Karpas-422 (cell line): ENCODE results near the gene TM4SF4. TPM values are rescaled to one million over a fixed set of nuclear protein-coding genes. Genes with fewer than 3 reads are reported as not detected.

ENCODE experiments used
- DNase-seq: peaks from one replicate; pipeline ENCODE4 v3.0.0-alpha.2; 2015
- H2AFZ ChIP-seq: fragments of 200-600 bp; sonication (generic); 2 replicates; pipeline ENCODE4 v1.6.1; 2014; ENCODE audit warnings: antibody characterized with exemption, low read length, mixed read lengths
- H3K27ac ChIP-seq: fragments of 200-600 bp; sonication (generic); 2 replicates; pipeline ENCODE4 v1.5.1; 2014; ENCODE audit warnings: mild to moderate bottlenecking, low read length, moderate library complexity
- H3K27me3 ChIP-seq: fragments of 200-600 bp; sonication (generic); 2 replicates; pipeline ENCODE4 v1.6.1; 2014; ENCODE audit warnings: low read length, mixed read lengths
- H3K36me3 ChIP-seq: fragments of 200-600 bp; sonication (generic); 2 replicates; pipeline ENCODE4 v1.6.1; 2014; ENCODE audit warnings: low read length, mixed read lengths; ENCODE audit not compliant: insufficient read depth
- H3K4me1 ChIP-seq: fragments of 200-600 bp; sonication (generic); 2 replicates; pipeline ENCODE4 v1.6.1; 2014; ENCODE audit warnings: mild to moderate bottlenecking, low read length, mixed read lengths
- H3K4me2 ChIP-seq: fragments of 200-600 bp; sonication (generic); 2 replicates; pipeline ENCODE4 v1.6.1; 2014; ENCODE audit warnings: low read length, low read depth, mild to moderate bottlenecking; ENCODE audit not compliant: poor library complexity, severe bottlenecking
- H3K4me3 ChIP-seq: fragments of 200-600 bp; sonication (generic); 2 replicates; pipeline ENCODE4 v1.5.1; 2014; ENCODE audit warnings: mild to moderate bottlenecking, antibody characterized with exemption, low read length, mixed read lengths
- H3K79me2 ChIP-seq: fragments of 200-600 bp; sonication (generic); 2 replicates; pipeline ENCODE4 v1.6.1; 2014; ENCODE audit warnings: mild to moderate bottlenecking, low read length, mixed read lengths
- H3K9ac ChIP-seq: fragments of 200-600 bp; sonication (generic); 2 replicates; pipeline ENCODE4 v1.6.0; 2014; ENCODE audit warnings: low read length
- H3K9me2 ChIP-seq: fragments of 200-600 bp; sonication (generic), shearing (Covaris generic); replicated peaks from 2 replicates; pipeline ENCODE4 v1.6.0; 2014; ENCODE audit warnings: mild to moderate bottlenecking, low read length, moderate library complexity; ENCODE audit not compliant: insufficient read depth
- H3K9me3 ChIP-seq: fragments of 300-700, 200-600 bp; sonication (generic); 2 replicates; pipeline ENCODE4 v1.6.1; 2014; ENCODE audit warnings: low read length, mixed read lengths
- H4K20me1 ChIP-seq: fragments of 200-600 bp; sonication (generic); 2 replicates; pipeline ENCODE4 v1.6.1; 2014; ENCODE audit warnings: mild to moderate bottlenecking, antibody characterized with exemption, low read length, low read depth; ENCODE audit not compliant: insufficient read depth
- total RNA-seq: library from RNA; depleted of rRNA; stranded (reverse); fragments of >200 nt; shearing (Covaris generic); gene quantifications from 2 replicates; pipeline ENCODE4 v1.2.3, GENCODE V29; 2014; ENCODE audit warnings: low replicate concordance

The TM4SF4 gene
- total RNA-seq, 1 experiment from 2014 or later: not detected

GRCh38 chr3:149532489-149533180 is 58.1 kb downstream of the TM4SF4 start:
- no peaks in the 10 kb centered on the region for H3K9me2 ChIP-seq
- no peaks in the 10 kb centered on the region for H3K27me3 ChIP-seq
- DNase-seq: no peak
- H3K36me3 ChIP-seq: no peaks in the 10 kb centered on the region
- no peaks in the 10 kb centered on the region for H3K79me2 ChIP-seq
- no peak overlapping the region for H3K9ac ChIP-seq
- no peak overlapping the region for H3K4me2 ChIP-seq
- H3K4me1 ChIP-seq: no peaks in the 10 kb centered on the region
- H3K27ac ChIP-seq: no peak overlapping the region
- no peak overlapping the region for H3K4me3 ChIP-seq
- H4K20me1 ChIP-seq: no peaks in the 10 kb centered on the region
- H2AFZ ChIP-seq: no peak overlapping the region
- no peaks in the 10 kb centered on the region for H3K9me3 ChIP-seq

- Histone ChIP-seq H4K20me1 (no peaks in the 10 kb centered on the region), H3K27me3 (no peaks in the 10 kb centered on the region), H3K9me2 (no peaks in the 10 kb centered on the region), H3K36me3 (no peaks in the 10 kb centered on the region), H3K4me3 (no peak overlapping the region), H3K27ac (no peak overlapping the region), H3K4me2 (no peak overlapping the region), H3K4me1 (no peaks in the 10 kb centered on the region), H2AFZ (no peak overlapping the region), H3K79me2 (no peaks in the 10 kb centered on the region), H3K9ac (no peak overlapping the region), H3K9me3 (no peaks in the 10 kb centered on the region)
- DNase-seq: no peak
These were observed 59.6 kb downstream of the TM4SF4 start for GRCh38 chr3:149534082-149534481.

GRCh38 chr3:149534671-149535332 is 60.3 kb downstream of the TM4SF4 start:
- no peaks in the 10 kb centered on the region for H3K9me3 ChIP-seq
- H3K9me2 ChIP-seq: no peaks in the 10 kb centered on the region
- no peaks in the 10 kb centered on the region for H3K36me3 ChIP-seq
- no peak overlapping the region for H3K27ac ChIP-seq
- H2AFZ ChIP-seq: no peak overlapping the region
- H3K9ac ChIP-seq: no peak overlapping the region
- no peak overlapping the region for H3K4me2 ChIP-seq
- no peaks in the 10 kb centered on the region for H3K27me3 ChIP-seq
- DNase-seq: no peak
- H4K20me1 ChIP-seq: no peaks in the 10 kb centered on the region
- H3K4me3 ChIP-seq: no peak overlapping the region
- no peaks in the 10 kb centered on the region for H3K79me2 ChIP-seq
- H3K4me1 ChIP-seq: no peaks in the 10 kb centered on the region

- no peaks in the 10 kb centered on the region for H3K79me2 ChIP-seq
- H4K20me1 ChIP-seq: no peaks in the 10 kb centered on the region
- H3K9me3 ChIP-seq: no peaks in the 10 kb centered on the region
- H3K4me2 ChIP-seq: no peak overlapping the region
- no peak for DNase-seq
- no peak overlapping the region for H3K27ac ChIP-seq
- H3K36me3 ChIP-seq: no peaks in the 10 kb centered on the region
- H3K9ac ChIP-seq: no peak overlapping the region
- H3K4me3 ChIP-seq: no peak overlapping the region
- no peaks in the 10 kb centered on the region for H3K4me1 ChIP-seq
- no peak overlapping the region for H2AFZ ChIP-seq
- H3K9me2 ChIP-seq: no peaks in the 10 kb centered on the region
- H3K27me3 ChIP-seq: no peaks in the 10 kb centered on the region
These were observed 60.8 kb downstream of the TM4SF4 start for GRCh38 chr3:149535333-149535685.

GRCh38 chr3:149536429-149536828 is 61.9 kb downstream of the TM4SF4 start:
- Histone ChIP-seq H3K9ac (no peak overlapping the region), H3K27ac (no peak overlapping the region), H3K4me3 (no peak overlapping the region), H3K9me2 (no peaks in the 10 kb centered on the region), H3K27me3 (no peaks in the 10 kb centered on the region), H3K9me3 (no peaks in the 10 kb centered on the region), H4K20me1 (no peaks in the 10 kb centered on the region), H3K4me1 (no peaks in the 10 kb centered on the region), H3K36me3 (no peaks in the 10 kb centered on the region), H3K4me2 (no peak overlapping the region), H2AFZ (no peak overlapping the region), H3K79me2 (no peaks in the 10 kb centered on the region)
- DNase-seq: no peak

- no peaks in the 10 kb centered on the region for H3K27me3 ChIP-seq
- H3K9me2 ChIP-seq: no peaks in the 10 kb centered on the region
- H3K4me2 ChIP-seq: no peak overlapping the region
- no peak overlapping the region for H3K4me3 ChIP-seq
- H2AFZ ChIP-seq: no peak overlapping the region
- no peaks in the 10 kb centered on the region for H3K9me3 ChIP-seq
- no peak for DNase-seq
- no peaks in the 10 kb centered on the region for H3K4me1 ChIP-seq
- H3K36me3 ChIP-seq: no peaks in the 10 kb centered on the region
- H3K27ac ChIP-seq: no peak overlapping the region
- H3K9ac ChIP-seq: no peak overlapping the region
- H3K79me2 ChIP-seq: no peaks in the 10 kb centered on the region
- H4K20me1 ChIP-seq: no peaks in the 10 kb centered on the region
These were observed 63.9 kb downstream of the TM4SF4 start for GRCh38 chr3:149538371-149538770.

GRCh38 chr3:149541091-149541491 is 66.6 kb downstream of the TM4SF4 start:
- Histone ChIP-seq H2AFZ (no peak overlapping the region), H3K36me3 (no peaks in the 10 kb centered on the region), H3K27me3 (no peaks in the 10 kb centered on the region), H3K9me3 (no peaks in the 10 kb centered on the region), H3K9ac (no peak overlapping the region), H3K79me2 (no peaks in the 10 kb centered on the region), H3K9me2 (no peaks in the 10 kb centered on the region), H3K27ac (no peak overlapping the region), H4K20me1 (no peaks in the 10 kb centered on the region), H3K4me1 (no peaks in the 10 kb centered on the region), H3K4me3 (no peak overlapping the region), H3K4me2 (no peak overlapping the region)
- DNase-seq: no peak

GRCh38 chr3:149542375-149543312 is 68.1 kb downstream of the TM4SF4 start:
- H3K27ac ChIP-seq: no peak overlapping the region
- H3K27me3 ChIP-seq: no peaks in the 10 kb centered on the region
- H3K4me2 ChIP-seq: no peak overlapping the region
- no peaks in the 10 kb centered on the region for H3K9me2 ChIP-seq
- no peak overlapping the region for H2AFZ ChIP-seq
- no peaks in the 10 kb centered on the region for H3K9me3 ChIP-seq
- H3K4me3 ChIP-seq: no peak overlapping the region
- DNase-seq: no peak
- no peaks in the 10 kb centered on the region for H3K36me3 ChIP-seq
- no peak overlapping the region for H3K9ac ChIP-seq
- no peaks in the 10 kb centered on the region for H3K4me1 ChIP-seq
- no peaks in the 10 kb centered on the region for H3K79me2 ChIP-seq
- no peaks in the 10 kb centered on the region for H4K20me1 ChIP-seq
